BJ (cell line): ENCODE results near the gene MDH2. TPM values are rescaled to one million over a fixed set of nuclear protein-coding genes. Genes with fewer than 3 reads are reported as not detected.
"Not testable (repeated sequence)": the region's sequence is repeated elsewhere in the genome, so short reads cannot be mapped to it uniquely, and the experiment has no call there.

Experiments used
- CTCF ChIA-PET: fragments of 350-600 bp; formaldehyde crosslinking; extraction: SDS; loops from one replicate; lab custom pipeline; 2021; ENCODE audit warnings: antibody characterized with exemption, inconsistent platforms; lab: Yijun Ruan, JAX
- POLR2A ChIA-PET: fragments of 300-600 bp; sonication (Branson Sonifier 250); formaldehyde crosslinking; extraction: SDS; loops from one replicate; lab custom pipeline; 2021; ENCODE audit warnings: antibody characterized with exemption; lab: Charles Lee
- DNase-seq: peaks from one replicate; pipeline ENCODE4 v3.0.0-alpha.2; 2011; ENCODE audit warnings: low read depth
- H3K27me3 ChIP-seq: 2 replicates; pipeline ENCODE4 v1.6.0; 2011; ENCODE audit warnings: low read length; ENCODE audit not compliant: control insufficient read depth, insufficient read depth
- H3K36me3 ChIP-seq: 2 replicates; pipeline ENCODE4 v1.5.1; 2011; ENCODE audit warnings: low read length; ENCODE audit not compliant: control insufficient read depth, insufficient read depth
- H3K4me3 ChIP-seq: 2 replicates; pipeline ENCODE4 v1.5.1; 2011; ENCODE audit warnings: low read depth, mild to moderate bottlenecking, control low read depth, low read length
- polyA plus RNA-seq: library from polyadenylated mRNA; depleted of rRNA; stranded (reverse); fragments of >200 nt; gene quantifications from 2 replicates; pipeline ENCODE4 v1.2.3, GENCODE V29; 2011; rRNA removed
- small RNA-seq: library from RNA; depleted of rRNA; stranded (forward); fragments of <200 nt; gene quantifications from one replicate; pipeline ENCODE3, GENCODE V24; 2012; ENCODE audit warnings: low replicate concordance, low read depth; ENCODE audit not compliant: insufficient read length
- TF ChIP-seq, protein P1 (sequence below): IDR thresholded peaks from 2 replicates; pipeline ENCODE4 v1.5.1; 2011; ENCODE audit warnings: low read depth, mild to moderate bottlenecking, control low read depth, inconsistent platforms, low read length, moderate library complexity; ENCODE audit not compliant: insufficient read depth

The MDH2 gene
- polyA plus RNA-seq, 1 experiment = 166 TPM

DNA sequence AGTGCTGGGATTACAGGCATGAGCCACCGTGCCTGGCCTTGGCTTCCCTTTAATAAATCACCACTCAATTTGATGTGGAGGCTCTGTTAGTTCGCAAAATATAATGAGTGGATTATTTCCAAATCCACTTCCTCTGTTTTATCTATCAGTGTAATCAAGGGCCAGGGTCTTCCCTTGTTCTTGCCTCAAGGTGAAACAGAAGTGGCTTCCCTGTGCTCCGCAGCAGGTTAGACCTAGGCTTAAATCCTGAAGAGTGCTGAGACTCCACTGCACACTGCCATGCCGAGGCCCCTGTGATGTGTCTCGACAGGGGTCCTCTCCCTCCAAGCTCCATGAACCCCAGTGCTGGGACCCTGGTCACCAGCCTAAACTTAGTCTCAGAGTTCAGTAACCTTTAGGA lies 59.0 kb downstream of the MDH2 start:
- H3K4me3 ChIP-seq = no peak overlapping the region
- H3K27me3 ChIP-seq = no peaks in the 10 kb centered on the region
- ChIA-PET CTCF (no interaction called here), POLR2A (no interaction called here)
- DNase-seq = no peak
- TF ChIP-seq, protein P1, sequence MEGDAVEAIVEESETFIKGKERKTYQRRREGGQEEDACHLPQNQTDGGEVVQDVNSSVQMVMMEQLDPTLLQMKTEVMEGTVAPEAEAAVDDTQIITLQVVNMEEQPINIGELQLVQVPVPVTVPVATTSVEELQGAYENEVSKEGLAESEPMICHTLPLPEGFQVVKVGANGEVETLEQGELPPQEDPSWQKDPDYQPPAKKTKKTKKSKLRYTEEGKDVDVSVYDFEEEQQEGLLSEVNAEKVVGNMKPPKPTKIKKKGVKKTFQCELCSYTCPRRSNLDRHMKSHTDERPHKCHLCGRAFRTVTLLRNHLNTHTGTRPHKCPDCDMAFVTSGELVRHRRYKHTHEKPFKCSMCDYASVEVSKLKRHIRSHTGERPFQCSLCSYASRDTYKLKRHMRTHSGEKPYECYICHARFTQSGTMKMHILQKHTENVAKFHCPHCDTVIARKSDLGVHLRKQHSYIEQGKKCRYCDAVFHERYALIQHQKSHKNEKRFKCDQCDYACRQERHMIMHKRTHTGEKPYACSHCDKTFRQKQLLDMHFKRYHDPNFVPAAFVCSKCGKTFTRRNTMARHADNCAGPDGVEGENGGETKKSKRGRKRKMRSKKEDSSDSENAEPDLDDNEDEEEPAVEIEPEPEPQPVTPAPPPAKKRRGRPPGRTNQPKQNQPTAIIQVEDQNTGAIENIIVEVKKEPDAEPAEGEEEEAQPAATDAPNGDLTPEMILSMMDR = no peak
- no peaks in the 10 kb centered on the region for H3K36me3 ChIP-seq

DNA sequence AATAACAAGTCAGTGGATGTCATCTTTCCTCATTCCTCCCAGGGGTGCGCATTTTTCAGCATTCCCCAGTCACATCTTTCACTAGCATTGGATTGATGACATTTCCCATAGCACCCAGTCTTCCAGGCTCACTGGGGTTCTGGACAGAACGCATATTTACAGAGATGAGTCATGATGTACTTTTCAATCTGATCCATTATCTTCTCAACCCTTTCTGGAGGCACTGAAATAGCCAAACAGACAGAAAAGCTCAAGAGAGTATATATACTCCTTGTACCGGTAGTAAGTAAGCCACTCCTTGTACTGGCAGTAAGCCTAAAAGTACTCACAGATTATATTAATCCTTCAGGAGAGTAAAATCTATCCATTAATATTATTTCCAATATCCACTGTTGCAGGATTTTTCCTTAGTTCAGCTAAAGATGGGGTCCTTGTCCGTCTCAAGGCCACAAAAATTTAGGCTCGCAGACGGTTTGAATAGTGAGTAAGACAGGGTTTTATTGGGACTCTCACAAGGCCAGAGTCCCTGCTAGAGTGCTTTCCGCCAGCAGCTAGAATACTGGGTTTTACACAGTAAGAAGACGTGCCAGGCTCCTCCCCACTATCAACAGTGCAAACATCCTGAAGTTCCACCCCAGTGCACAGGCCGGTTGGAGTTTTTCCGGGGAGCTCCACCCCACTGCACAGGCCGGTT lies 60.8 kb downstream of the MDH2 start:
- H3K27me3 ChIP-seq = no peaks in the 10 kb centered on the region
- no peaks in the 10 kb centered on the region for H3K36me3 ChIP-seq
- no peak overlapping the region for H3K4me3 ChIP-seq
- CTCF ChIA-PET = interaction anchor here (1.2 kb wide), 1 partner anchor 17 kb away, joined by 3 read pairs; no protein-coding TSS in a partner anchor
- no peak for DNase-seq
- TF ChIP-seq, protein P1 = no peak
- POLR2A ChIA-PET = no interaction called here

- H3K36me3 ChIP-seq, H3K4me3 ChIP-seq, DNase-seq, H3K27me3 ChIP-seq, CTCF ChIA-PET, POLR2A ChIA-PET: not testable (repeated sequence)
Observed at GRCh38 chr7:76113042-76113630, 65.2 kb downstream of the MDH2 start.

DNA sequence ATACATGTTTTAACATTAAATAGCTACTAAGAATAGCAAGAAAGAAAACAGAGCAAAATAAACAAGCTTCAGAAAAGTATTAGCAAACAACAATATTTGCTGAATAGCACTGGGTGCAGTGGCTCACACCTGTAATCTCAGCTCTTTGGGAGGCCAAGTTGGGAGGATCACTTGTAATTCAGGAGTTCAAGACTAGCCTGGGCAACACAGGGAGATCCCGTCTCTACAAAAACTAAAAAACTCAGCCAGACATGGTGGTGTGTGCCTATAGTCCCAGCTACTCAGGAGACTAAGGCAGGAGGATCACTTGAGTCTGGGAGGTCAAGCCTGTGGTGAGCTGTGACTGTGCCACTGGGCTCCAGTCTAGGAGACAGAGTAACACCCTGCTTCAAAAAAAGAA lies 66.8 kb downstream of the MDH2 start:
- DNase-seq, H3K36me3 ChIP-seq, H3K4me3 ChIP-seq, H3K27me3 ChIP-seq, POLR2A ChIA-PET: not testable (repeated sequence)
- CTCF ChIA-PET = interaction anchor here (1.0 kb wide), 1 partner anchor 14 kb away, joined by 3 read pairs; no protein-coding TSS in a partner anchor

Small RNAs within 50 kb of the gene (small RNA-seq; reads per million reads assigned to genes)
- gene RNU6-863P = not detected

Other genes with a start within 250 kb of the MDH2 start
- gene CCL24, start 234.3 kb upstream of the MDH2 start, polyA plus RNA-seq = not detected in 2 replicates
- gene RHBDD2, start 169.1 kb upstream of the MDH2 start, polyA plus RNA-seq = 40.3 and 71.3 TPM in 2 replicates
- gene POR, start 133.0 kb upstream of the MDH2 start, polyA plus RNA-seq = 35.3 and 63.4 TPM in 2 replicates
- 59.9 and 75.2 TPM in 2 replicates for gene TMEM120A, start 53.5 kb upstream of the MDH2 start, polyA plus RNA-seq
- gene STYXL1, start 106 bp upstream of the MDH2 start, polyA plus RNA-seq = 64.7 and 75.6 TPM in 2 replicates
- gene SRRM3, start 153.8 kb downstream of the MDH2 start, polyA plus RNA-seq = 0.48 and 0.80 TPM in 2 replicates